Fibroblast of lung (primary cell): ENCODE measurements around the gene LACRT.

Source experiments
- CTCF ChIP-seq, 2 donors: IDR thresholded peaks in 1 of 2; conservative IDR thresholded peaks in 1 of 2; 1 replicate in 1 of 2; 2 replicates in 1 of 2; pipeline ENCODE4 v1.5.1; 2011 to 2012; ENCODE audit warnings: low read length in 2 of 2, control low read depth in 1 of 2, inconsistent platforms in 1 of 2, low read depth in 1 of 2, mild to moderate bottlenecking in 1 of 2
- EZH2 ChIP-seq: IDR thresholded peaks from 2 replicates; pipeline ENCODE4 v1.5.1; 2012; ENCODE audit warnings: low read length, control low read depth, mild to moderate bottlenecking; ENCODE audit errors: missing control alignments

GRCh38 chr12:54627304-54627703 lies 7.4 kb downstream of the LACRT start:
- TF ChIP-seq CTCF (conservative IDR thresholded peaks at IDR 0.05 in 1 of 2, IDR thresholded peaks at IDR 0.05 in 1 of 2; ENCODE audit: low read depth in 1 of 2, low read length in 2 of 2), result no peak
- TF ChIP-seq EZH2, result no peak
